HG02763 (cell line): ENCODE measurements around the gene ARHGEF7.
"Not testable (repeated sequence)": the region's sequence is repeated elsewhere in the genome, so short reads cannot be mapped to it uniquely, and the experiment has no call there.

Experiments used
- ATAC-seq: cut with Tn5 transposase; IDR thresholded peaks from one replicate; pipeline ENCODE4 v1.9.1; 2021; ENCODE audit warnings: mild to moderate bottlenecking, moderate library complexity; ENCODE audit not compliant: unreplicated experiment

The ARHGEF7 gene, protein sequence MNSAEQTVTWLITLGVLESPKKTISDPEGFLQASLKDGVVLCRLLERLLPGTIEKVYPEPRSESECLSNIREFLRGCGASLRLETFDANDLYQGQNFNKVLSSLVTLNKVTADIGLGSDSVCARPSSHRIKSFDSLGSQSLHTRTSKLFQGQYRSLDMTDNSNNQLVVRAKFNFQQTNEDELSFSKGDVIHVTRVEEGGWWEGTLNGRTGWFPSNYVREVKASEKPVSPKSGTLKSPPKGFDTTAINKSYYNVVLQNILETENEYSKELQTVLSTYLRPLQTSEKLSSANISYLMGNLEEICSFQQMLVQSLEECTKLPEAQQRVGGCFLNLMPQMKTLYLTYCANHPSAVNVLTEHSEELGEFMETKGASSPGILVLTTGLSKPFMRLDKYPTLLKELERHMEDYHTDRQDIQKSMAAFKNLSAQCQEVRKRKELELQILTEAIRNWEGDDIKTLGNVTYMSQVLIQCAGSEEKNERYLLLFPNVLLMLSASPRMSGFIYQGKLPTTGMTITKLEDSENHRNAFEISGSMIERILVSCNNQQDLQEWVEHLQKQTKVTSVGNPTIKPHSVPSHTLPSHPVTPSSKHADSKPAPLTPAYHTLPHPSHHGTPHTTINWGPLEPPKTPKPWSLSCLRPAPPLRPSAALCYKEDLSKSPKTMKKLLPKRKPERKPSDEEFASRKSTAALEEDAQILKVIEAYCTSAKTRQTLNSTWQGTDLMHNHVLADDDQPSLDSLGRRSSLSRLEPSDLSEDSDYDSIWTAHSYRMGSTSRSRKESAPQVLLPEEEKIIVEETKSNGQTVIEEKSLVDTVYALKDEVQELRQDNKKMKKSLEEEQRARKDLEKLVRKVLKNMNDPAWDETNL

DNA sequence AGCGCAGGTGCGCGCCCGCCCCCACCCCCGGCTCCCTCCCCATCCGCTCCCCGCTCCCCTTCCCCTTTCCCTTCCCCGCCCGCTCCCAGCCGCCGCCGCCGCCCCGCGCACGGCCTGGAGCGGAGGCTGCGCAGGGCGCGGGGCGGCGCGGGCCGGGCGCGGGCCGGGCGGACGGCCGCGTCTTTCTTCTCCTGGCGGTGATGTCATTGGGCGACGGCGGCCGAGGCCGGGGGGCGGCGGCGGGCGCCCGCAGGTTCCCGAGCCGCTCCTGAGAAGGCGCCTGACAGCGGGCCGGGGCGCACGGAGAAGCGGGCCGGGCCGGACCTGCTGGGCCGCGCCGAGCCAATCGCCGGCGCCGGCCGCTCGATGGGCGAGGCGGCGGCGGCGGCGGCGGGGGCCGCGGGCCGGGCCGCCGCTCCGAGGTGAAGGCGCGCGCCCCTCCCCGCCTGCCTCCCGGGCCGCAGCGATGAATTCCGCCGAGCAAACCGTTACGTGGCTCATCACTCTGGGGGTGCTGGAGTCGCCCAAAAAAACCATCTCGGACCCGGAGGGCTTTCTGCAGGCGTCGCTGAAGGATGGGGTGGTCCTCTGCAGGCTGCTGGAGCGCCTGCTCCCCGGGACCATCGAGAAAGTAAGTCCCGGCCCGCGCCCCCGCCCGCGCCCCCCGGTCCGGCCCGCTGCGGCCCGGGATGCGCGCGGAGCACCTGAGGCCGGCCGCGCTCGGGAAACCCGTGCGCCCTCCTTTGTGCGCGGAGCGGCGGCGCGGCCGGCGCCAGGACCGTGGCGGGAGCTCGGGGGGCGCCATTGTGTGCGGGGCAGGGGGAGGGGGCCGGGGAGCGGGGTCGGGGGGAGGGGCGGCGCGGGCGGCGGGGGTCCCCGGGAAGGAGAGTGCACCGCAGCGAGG, at the start of gene ARHGEF7:
TSS of gene ARHGEF7 (plus strand) at position 250 of the 904 bp plus-strand sequence. CDS start at position 467, 217 bp downstream.
- ATAC-seq: no peak

DNA sequence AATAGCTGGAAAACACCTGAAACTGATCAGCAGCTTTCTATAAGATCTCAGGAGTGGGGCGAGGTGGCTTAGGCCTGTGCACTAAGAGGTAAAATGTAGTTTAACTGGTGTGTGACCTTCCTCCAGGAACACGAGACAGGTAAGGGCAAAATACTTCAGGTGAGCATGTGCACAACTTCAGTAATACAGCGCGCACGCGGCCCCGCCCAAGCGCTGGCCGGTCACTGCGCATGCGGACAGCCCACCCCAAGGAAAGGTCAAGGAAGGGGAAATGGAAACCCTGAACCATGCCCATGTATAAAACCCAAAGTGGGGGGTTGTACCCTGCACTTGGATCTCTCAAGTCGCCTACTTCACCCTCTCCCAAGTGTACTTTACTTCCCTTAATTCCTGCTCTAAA, 49.4 kb upstream of the ARHGEF7 start:
- ATAC-seq: no peak

- no peak for ATAC-seq
These were observed 48.6 kb upstream of the ARHGEF7 start for GRCh38 chr13:111066544-111066943.

DNA sequence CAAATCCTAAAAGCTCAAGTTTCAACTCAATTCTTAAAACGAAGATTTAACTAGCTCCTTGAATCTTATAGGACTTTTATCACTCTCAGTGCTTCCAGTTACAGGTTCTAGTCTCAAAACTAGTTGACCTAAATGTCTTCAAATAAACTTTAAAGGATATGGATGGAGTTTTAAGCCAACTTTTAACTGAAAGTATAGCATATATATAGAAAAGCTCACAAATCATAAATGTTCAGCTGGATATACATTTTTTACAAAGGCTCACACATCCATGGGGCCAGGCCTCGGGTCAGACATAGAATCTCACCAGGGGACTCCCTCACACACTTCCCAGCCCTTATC, 47.1 kb upstream of the ARHGEF7 start:
- ATAC-seq: no peak

DNA sequence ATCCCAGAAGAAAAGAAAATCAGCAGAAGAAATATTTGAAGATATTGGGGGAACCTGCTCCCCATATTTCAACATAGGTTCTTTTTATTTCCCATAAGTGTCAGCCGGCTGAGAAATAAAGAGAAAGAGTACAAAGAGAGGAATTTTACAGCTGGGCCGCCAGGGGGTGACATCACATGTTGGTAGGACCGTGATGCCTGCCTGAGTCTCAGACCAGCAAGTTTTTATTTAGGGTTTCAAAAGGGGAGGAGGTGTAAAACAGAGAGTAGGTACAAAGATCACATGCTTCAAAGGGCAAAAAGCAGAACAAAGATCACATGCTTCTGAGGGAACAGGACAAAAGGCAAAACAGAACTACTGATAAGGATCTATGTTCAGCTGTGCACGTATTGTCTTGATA, 44.0 kb upstream of the ARHGEF7 start:
- not testable (repeated sequence) for ATAC-seq

GRCh38 chr13:111071526-111071925, 43.6 kb upstream of the ARHGEF7 start:
- not testable (repeated sequence) for ATAC-seq

DNA sequence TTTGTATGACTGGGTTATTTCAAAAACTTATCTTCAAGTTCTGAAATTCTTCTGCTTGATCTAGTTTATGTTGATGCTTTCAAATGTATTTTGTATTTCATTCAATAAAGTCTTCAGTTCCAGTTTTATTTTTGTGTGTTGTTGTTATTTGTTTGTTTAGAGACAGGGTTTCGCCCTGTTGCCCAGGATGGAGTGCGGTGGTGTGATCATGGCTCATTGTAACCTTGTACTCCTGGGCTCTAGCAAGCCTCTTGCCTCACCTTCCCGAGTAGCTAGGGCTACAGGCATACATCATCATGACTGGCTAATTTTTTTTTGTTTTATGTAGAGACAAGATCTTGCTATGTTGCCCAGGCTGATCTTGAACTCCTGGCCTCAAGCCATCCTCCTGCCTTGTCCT, 40.3 kb upstream of the ARHGEF7 start:
- ATAC-seq: no peak

- no peak for ATAC-seq
These were observed 38.7 kb upstream of the ARHGEF7 start for GRCh38 chr13:111076155-111077013.

GRCh38 chr13:111079375-111079774, 35.7 kb upstream of the ARHGEF7 start:
- no peak for ATAC-seq

GRCh38 chr13:111080642-111081041, 34.5 kb upstream of the ARHGEF7 start:
- ATAC-seq: no peak

- ATAC-seq: no peak
These were observed 32.9 kb upstream of the ARHGEF7 start for GRCh38 chr13:111082240-111082639.

GRCh38 chr13:111082769-111083168, 32.3 kb upstream of the ARHGEF7 start:
- ATAC-seq: not testable (repeated sequence)

GRCh38 chr13:111083693-111084092, 31.4 kb upstream of the ARHGEF7 start:
- ATAC-seq: not testable (repeated sequence)

DNA sequence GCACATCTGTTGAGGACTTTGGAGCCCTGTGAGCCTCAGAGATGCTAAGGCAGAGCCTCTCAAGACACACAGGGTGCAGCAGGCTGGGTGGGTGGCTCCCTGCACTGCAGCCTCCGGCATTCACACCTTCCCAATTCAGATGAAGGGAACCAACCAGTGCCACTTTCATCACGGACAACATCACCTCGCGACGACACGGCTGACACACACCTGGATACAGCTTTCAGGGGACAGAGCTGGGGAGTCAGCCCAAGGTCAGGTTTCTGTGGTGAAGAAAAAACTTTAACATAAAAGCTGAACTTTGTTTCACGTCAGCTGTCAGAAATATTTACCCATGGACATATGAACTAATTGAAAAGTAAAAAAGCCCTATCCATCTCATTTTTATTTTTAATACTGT, 24.9 kb upstream of the ARHGEF7 start:
- no peak for ATAC-seq

DNA sequence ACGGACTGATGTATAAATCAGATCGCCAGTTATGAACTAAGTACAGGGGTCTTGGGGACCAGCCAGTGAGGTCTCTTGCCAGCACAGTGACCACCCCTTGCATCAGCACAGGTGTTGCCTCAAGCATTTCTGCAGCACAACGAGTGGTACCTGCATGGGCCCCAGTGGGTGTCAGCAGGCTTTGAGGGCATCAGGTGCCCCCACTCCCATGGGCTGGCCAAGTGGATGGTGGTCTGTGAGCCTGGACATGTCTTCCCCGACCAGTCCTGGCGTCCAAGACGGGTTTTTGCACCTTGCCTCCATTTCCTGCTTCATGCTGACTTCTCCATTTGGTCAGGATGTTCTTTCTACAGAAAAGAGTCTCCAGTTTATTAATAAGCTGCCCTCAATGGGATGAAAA, 22.4 kb upstream of the ARHGEF7 start:
- no peak for ATAC-seq

DNA sequence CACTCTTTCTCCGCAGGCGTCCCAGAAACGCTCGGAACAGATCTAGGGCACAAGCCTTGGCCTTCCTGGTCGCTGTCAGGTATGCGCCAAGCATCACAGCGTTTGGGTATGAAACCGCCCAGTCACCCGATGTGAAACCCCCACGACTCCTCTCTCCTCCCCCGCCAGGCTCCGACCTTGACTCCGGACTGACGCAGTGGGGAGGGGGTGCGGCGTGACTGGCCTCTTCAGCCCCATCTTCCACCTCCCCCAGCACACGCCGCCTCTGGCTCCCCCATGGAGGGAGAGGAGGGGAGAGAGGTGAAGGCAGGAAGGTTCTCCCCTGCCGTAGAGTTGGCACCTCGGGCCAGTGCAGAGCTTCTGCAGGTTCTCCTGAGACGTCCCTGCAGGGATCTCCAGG, 22.0 kb upstream of the ARHGEF7 start:
- no peak for ATAC-seq

DNA sequence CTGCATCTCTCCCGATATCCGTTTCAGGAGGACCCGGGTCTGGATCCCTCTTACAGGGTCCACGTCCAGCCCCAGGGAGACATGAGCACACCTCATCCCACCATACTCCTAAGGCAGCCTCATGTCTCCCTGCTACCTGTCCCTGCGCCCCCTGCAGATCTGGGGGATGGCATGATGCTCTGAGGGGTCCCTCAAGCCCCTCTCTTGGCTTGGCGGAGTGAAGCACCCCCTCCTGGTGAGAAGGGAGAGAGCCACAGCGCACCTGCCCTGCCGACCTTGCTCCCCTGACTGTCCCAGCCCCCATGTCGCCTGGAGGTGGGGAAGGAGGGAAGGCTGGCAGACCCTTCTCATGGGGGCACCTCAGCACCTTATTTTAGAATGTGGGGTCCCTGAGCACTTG, 21.5 kb upstream of the ARHGEF7 start:
- ATAC-seq: no peak

GRCh38 chr13:111095031-111095840, 19.9 kb upstream of the ARHGEF7 start:
- ATAC-seq: no peak

- no peak for ATAC-seq
These were observed 19.1 kb upstream of the ARHGEF7 start for GRCh38 chr13:111095911-111096501.
